HUES48 (cell line): ENCODE results near the gene ZNF469.

Experiments used
- H3K27ac ChIP-seq: one replicate; pipeline ENCODE4 v1.7.0; 2013; ENCODE audit warnings: low read depth, low read length, inconsistent platforms
- H3K27me3 ChIP-seq: 2 replicates; pipeline ENCODE4 v1.6.1; 2013; ENCODE audit warnings: mild to moderate bottlenecking, low read length; ENCODE audit not compliant: control insufficient read depth, insufficient read depth
- H3K36me3 ChIP-seq: 2 replicates; pipeline ENCODE4 v1.6.1; 2013; ENCODE audit warnings: low read length; ENCODE audit not compliant: control insufficient read depth, insufficient read depth
- H3K4me1 ChIP-seq: 2 replicates; pipeline ENCODE4 v1.6.1; 2013; ENCODE audit warnings: mild to moderate bottlenecking, low read length; ENCODE audit not compliant: control insufficient read depth, insufficient read depth
- H3K4me3 ChIP-seq: 2 replicates; pipeline ENCODE4 v1.5.1; 2013; ENCODE audit warnings: mild to moderate bottlenecking, low read depth, low read length
- H3K9ac ChIP-seq: 2 replicates; pipeline ENCODE4 v1.6.1; 2013; ENCODE audit warnings: mild to moderate bottlenecking, low read depth, low read length, moderate library complexity
- H3K9me3 ChIP-seq: 2 replicates; pipeline ENCODE4 v1.6.1; 2013; ENCODE audit warnings: low read length; ENCODE audit not compliant: control insufficient read depth, insufficient read depth

Gene ZNF469

GRCh38 chr16:88382491-88383400 is at the start of gene ZNF469:
ZNF469 (plus strand) TSS chr16:88382959; CDS start chr16:88427471, 44,512 bp downstream.
- Histone ChIP-seq H3K27me3 (peaks cover 49% of the 10 kb centered on the region), H3K4me3 (peak within 1 kb of the TSS; percentile 52), H3K4me1 (peaks cover 20% of the 10 kb centered on the region), H3K27ac (no peak within 1 kb of the TSS), H3K36me3 (no peaks in the 10 kb centered on the region), H3K9ac (no peak within 1 kb of the TSS), H3K9me3 (no peaks in the 10 kb centered on the region)

- Histone ChIP-seq H3K4me3 (no peak overlapping the region), H3K36me3 (no peaks in the 10 kb centered on the region), H3K9me3 (peaks cover 12% of the 10 kb centered on the region; the same call in 1 of the 2 replicates), H3K4me1 (no peaks in the 10 kb centered on the region), H3K9ac (no peak overlapping the region), H3K27me3 (no peaks in the 10 kb centered on the region), H3K27ac (no peak overlapping the region)
These were observed 48.6 kb upstream of the ZNF469 start for GRCh38 chr16:88333848-88334777.

GRCh38 chr16:88334778-88335720 is 47.7 kb upstream of the ZNF469 start:
- Histone ChIP-seq H3K36me3 (no peaks in the 10 kb centered on the region), H3K27me3 (no peaks in the 10 kb centered on the region), H3K9ac (no peak overlapping the region), H3K4me1 (no peaks in the 10 kb centered on the region), H3K27ac (no peak overlapping the region), H3K9me3 (peaks cover 12% of the 10 kb centered on the region; the same call in 1 of the 2 replicates), H3K4me3 (no peak overlapping the region)

- no peaks in the 10 kb centered on the region for H3K36me3 ChIP-seq
- no peaks in the 10 kb centered on the region for H3K4me1 ChIP-seq
- peaks cover 12% of the 10 kb centered on the region; the same call in 1 of the 2 replicates for H3K9me3 ChIP-seq
- H3K4me3 ChIP-seq: no peak overlapping the region
- H3K27me3 ChIP-seq: no peaks in the 10 kb centered on the region
- no peak overlapping the region for H3K9ac ChIP-seq
- no peak overlapping the region for H3K27ac ChIP-seq
These were observed 45.7 kb upstream of the ZNF469 start for GRCh38 chr16:88337021-88337420.

GRCh38 chr16:88337538-88337937 is 45.2 kb upstream of the ZNF469 start:
- Histone ChIP-seq H3K4me3 (no peak overlapping the region), H3K9ac (no peak overlapping the region), H3K4me1 (no peaks in the 10 kb centered on the region), H3K36me3 (no peaks in the 10 kb centered on the region), H3K27me3 (no peaks in the 10 kb centered on the region), H3K9me3 (peaks cover 12% of the 10 kb centered on the region; the same call in 1 of the 2 replicates), H3K27ac (no peak overlapping the region)

- Histone ChIP-seq H3K4me1 (no peaks in the 10 kb centered on the region), H3K27me3 (no peaks in the 10 kb centered on the region), H3K9ac (no peak overlapping the region), H3K4me3 (no peak overlapping the region), H3K27ac (no peak overlapping the region), H3K36me3 (no peaks in the 10 kb centered on the region), H3K9me3 (peaks cover 12% of the 10 kb centered on the region; the same call in 1 of the 2 replicates)
These were observed 44.6 kb upstream of the ZNF469 start for GRCh38 chr16:88338111-88338510.

GRCh38 chr16:88338896-88339295 is 43.9 kb upstream of the ZNF469 start:
- Histone ChIP-seq H3K9ac (no peak overlapping the region), H3K36me3 (no peaks in the 10 kb centered on the region), H3K4me1 (no peaks in the 10 kb centered on the region), H3K9me3 (peaks cover 12% of the 10 kb centered on the region; the same call in 1 of the 2 replicates), H3K4me3 (no peak overlapping the region), H3K27me3 (no peaks in the 10 kb centered on the region), H3K27ac (no peak overlapping the region)

- Histone ChIP-seq H3K36me3 (no peaks in the 10 kb centered on the region), H3K9me3 (peaks cover 12% of the 10 kb centered on the region; the same call in 1 of the 2 replicates), H3K27ac (no peak overlapping the region), H3K4me3 (no peak overlapping the region), H3K27me3 (no peaks in the 10 kb centered on the region), H3K9ac (no peak overlapping the region), H3K4me1 (no peaks in the 10 kb centered on the region)
These were observed 42.6 kb upstream of the ZNF469 start for GRCh38 chr16:88339930-88340754.

- Histone ChIP-seq H3K9me3 (peaks cover 9% of the 10 kb centered on the region; the same call in 1 of the 2 replicates), H3K9ac (no peak overlapping the region), H3K4me3 (no peak overlapping the region), H3K27me3 (no peaks in the 10 kb centered on the region), H3K36me3 (no peaks in the 10 kb centered on the region), H3K4me1 (no peaks in the 10 kb centered on the region), H3K27ac (no peak overlapping the region)
These were observed 42.0 kb upstream of the ZNF469 start for GRCh38 chr16:88340755-88341150.
